Cardiac fibroblast (primary cell): ENCODE data around the gene SNX18.

Experiments
- DNase-seq, 2 donors: peaks; one replicate each; pipeline versions ENCODE4 v3.0.0 to v3.0.0-alpha.2; 2010; ENCODE audit warnings: low read depth in 2 of 2
- H3K4me3 ChIP-seq, 2 donors: replicated peaks in 1 of 2; 1 replicate in 1 of 2; 2 replicates in 1 of 2; pipeline ENCODE4 v1.5.1; 2011; ENCODE audit warnings: low read depth in 2 of 2, low read length in 2 of 2, mild to moderate bottlenecking in 2 of 2, moderate library complexity in 1 of 2
- CTCF ChIP-seq: IDR thresholded peaks from one replicate; pipeline ENCODE4 v1.5.1; 2011; ENCODE audit warnings: low read depth, mild to moderate bottlenecking, low read length, inconsistent platforms

The SNX18 gene

GRCh38 chr5:54537725-54538124, 20.2 kb downstream of the SNX18 start:
- H3K4me3 ChIP-seq, result peak overlapping the region in 1 of 2 donors; percentile 3
- peak in 1 of 2 donors; percentile 48 for DNase-seq
- TF ChIP-seq CTCF, result no peak

GRCh38 chr5:54538156-54538555, 20.6 kb downstream of the SNX18 start:
- DNase-seq, result no peak
- no peak overlapping the region for H3K4me3 ChIP-seq
- TF ChIP-seq CTCF, result no peak

GRCh38 chr5:54539001-54539400, 21.4 kb downstream of the SNX18 start:
- no peak for DNase-seq
- no peak for TF ChIP-seq CTCF
- no peak overlapping the region for H3K4me3 ChIP-seq

GRCh38 chr5:54540286-54540685, 22.7 kb downstream of the SNX18 start:
- no peak for TF ChIP-seq CTCF
- DNase-seq, result no peak

GRCh38 chr5:54541823-54542783, 24.5 kb downstream of the SNX18 start:
- no peak for TF ChIP-seq CTCF
- no peak for DNase-seq
- no peak overlapping the region for H3K4me3 ChIP-seq

More at GRCh38 chr5:54540286-54540685, 22.7 kb downstream of the SNX18 start:
- no peak overlapping the region for H3K4me3 ChIP-seq

DNA sequence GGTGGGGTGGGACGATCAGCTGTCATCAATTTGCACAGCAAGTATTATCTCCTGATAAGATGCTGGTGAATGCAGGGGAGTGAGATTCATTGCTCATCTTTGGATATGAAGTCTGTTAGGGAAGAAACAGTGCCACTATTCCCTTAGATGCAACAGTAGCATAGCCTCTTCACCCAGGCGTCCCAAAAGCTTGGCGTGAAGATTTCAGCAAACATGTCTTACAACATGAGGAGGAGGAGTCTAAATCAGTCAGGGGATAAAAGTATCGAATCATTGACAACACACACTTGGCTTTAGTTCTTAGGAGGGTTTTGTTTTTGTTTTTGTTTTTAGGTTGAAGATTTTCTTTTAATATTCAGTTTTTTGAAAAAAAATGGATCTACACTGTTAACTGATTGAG, 26.5 kb downstream of the SNX18 start:
- DNase-seq, result no peak
- H3K4me3 ChIP-seq, result no peak overlapping the region
- no peak for TF ChIP-seq CTCF
